ENCODE measurements around the gene SRSF8. TPM values are rescaled to one million over a fixed set of nuclear protein-coding genes. Genes with fewer than 3 reads are reported as not detected.

The SRSF8 gene
- total and polyA plus RNA-seq, 2 donors (not counting 1 experiment from before 2014, with no cell fraction given) = 44.4 to 69.5 TPM

DNA sequence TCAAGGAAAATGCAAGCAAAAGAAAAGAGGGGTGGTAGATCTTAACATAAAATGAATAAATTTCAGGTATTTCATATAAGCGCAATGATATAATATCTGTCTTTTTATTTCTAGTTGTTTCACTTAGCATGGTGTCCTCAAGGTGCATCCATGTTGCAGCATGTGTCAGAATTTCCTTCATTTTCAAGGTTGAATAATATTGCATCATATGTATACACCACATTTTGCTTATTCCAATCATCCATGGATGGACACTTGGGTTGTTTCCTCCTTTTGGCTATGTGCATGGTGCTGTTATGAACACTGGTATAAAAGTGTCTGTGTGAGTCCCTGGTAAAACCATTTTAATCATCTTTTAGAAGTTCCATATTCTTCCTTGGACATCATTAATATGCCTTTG lies 24.5 kb upstream of the SRSF8 start:
- ChIA-PET CTCF (no interaction called here), POLR2A (no interaction called here)
- H3K27ac Mint-ChIP-seq = no peak overlapping the region
- Histone ChIP-seq H3K9me3 (ENCODE audit: control extremely low read depth in 1 of 3, control insufficient read depth in 2 of 3, insufficient read depth in 1 of 3, low read length in 2 of 3) (peaks cover 0 to 3% (median 0%) of the 10 kb centered on the region in 3 donors), H3K9ac (ENCODE audit: low read length) (no peak overlapping the region), H3K4me1 (ENCODE audit: control insufficient read depth in 2 of 2, insufficient read depth in 2 of 2, low read length in 2 of 2) (no peaks in the 10 kb centered on the region), H3K4me2 (replicated peaks; ENCODE audit: low read depth, low read length, poor library complexity, severe bottlenecking) (no peak overlapping the region), H3K79me2 (ENCODE audit: control insufficient read depth, insufficient read depth, low read length) (no peaks in the 10 kb centered on the region), H3K27me3 (replicated peaks in 1 of 4; ENCODE audit: control extremely low read depth in 1 of 4, control insufficient read depth in 3 of 4, insufficient read depth in 4 of 4, low read length in 3 of 4) (peaks cover 0 to 11% (median 8%) of the 10 kb centered on the region in 4 experiments), H3K27ac (ENCODE audit: low read length in 2 of 2) (no peak overlapping the region), H3K4me3 (ENCODE audit: control extremely low read depth in 1 of 5, extremely low read depth in 1 of 5, insufficient read depth in 1 of 5, low read depth in 2 of 5, low read length in 4 of 5) (no peak overlapping the region), H3K36me3 (replicated peaks in 1 of 2; ENCODE audit: control extremely low read depth in 1 of 2, control insufficient read depth in 1 of 2, extremely low read depth in 1 of 2, insufficient read depth in 2 of 2, low read length in 1 of 2) (no peaks in the 10 kb centered on the region), H2AFZ (ENCODE audit: insufficient read depth, low read depth, low read length, poor library complexity, severe bottlenecking) (no peak overlapping the region), H4K20me1 (ENCODE audit: control insufficient read depth, insufficient read depth, low read length, poor library complexity, severe bottlenecking) (no peaks in the 10 kb centered on the region)
- no CpG with 5 or more reads among the region's 1 CpG for WGBS (ENCODE audit: insufficient coverage)
- H3K4me1 Mint-ChIP-seq = no peaks in the 10 kb centered on the region
- intact Hi-C loops (cut with micrococcal nuclease) = no loop called here
- TF ChIP-seq, protein P1, sequence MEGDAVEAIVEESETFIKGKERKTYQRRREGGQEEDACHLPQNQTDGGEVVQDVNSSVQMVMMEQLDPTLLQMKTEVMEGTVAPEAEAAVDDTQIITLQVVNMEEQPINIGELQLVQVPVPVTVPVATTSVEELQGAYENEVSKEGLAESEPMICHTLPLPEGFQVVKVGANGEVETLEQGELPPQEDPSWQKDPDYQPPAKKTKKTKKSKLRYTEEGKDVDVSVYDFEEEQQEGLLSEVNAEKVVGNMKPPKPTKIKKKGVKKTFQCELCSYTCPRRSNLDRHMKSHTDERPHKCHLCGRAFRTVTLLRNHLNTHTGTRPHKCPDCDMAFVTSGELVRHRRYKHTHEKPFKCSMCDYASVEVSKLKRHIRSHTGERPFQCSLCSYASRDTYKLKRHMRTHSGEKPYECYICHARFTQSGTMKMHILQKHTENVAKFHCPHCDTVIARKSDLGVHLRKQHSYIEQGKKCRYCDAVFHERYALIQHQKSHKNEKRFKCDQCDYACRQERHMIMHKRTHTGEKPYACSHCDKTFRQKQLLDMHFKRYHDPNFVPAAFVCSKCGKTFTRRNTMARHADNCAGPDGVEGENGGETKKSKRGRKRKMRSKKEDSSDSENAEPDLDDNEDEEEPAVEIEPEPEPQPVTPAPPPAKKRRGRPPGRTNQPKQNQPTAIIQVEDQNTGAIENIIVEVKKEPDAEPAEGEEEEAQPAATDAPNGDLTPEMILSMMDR (IDR thresholded peaks at IDR 0.05) = no peak
- no peak for TF ChIP-seq EZH2 (IDR thresholded peaks at IDR 0.05; ENCODE audit: borderline replicate concordance, insufficient read depth, low read depth, low read length, poor library complexity, severe bottlenecking)
- H3K9me3 Mint-ChIP-seq (ENCODE audit: insufficient read depth) = no peaks in the 10 kb centered on the region
- DNase-seq (no peak), ATAC-seq (ENCODE audit: low read depth) (no peak)
- no peak overlapping the region for H3K4me3 Mint-ChIP-seq
- peaks cover 52% of the 10 kb centered on the region for H3K27me3 Mint-ChIP-seq

DNA sequence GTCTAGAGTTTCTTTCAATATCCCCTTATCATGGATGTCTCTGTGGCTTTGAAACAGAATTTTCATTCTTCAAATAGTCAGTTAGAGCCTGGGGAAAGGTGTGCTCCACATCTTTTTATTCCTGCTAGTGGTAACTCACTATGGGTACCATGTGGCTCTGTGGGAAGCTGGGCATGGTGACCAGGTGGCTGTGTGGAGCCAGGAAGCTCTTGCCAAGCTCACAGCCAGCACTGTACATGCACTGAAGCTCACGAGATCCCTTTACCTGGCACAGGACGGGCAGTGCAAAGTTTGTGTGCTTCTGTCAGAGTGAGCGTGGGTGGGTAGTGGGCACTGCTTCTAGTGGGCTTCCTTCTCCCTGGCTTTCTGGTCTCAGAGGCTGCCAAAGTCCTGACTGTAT lies 23.8 kb upstream of the SRSF8 start:
- no peak overlapping the region for H3K4me3 Mint-ChIP-seq
- intact Hi-C loops (cut with micrococcal nuclease) = no loop called here
- H3K9me3 Mint-ChIP-seq (ENCODE audit: insufficient read depth) = no peaks in the 10 kb centered on the region
- DNase-seq = no peak
- H3K9me3 ChIP-seq (ENCODE audit: control extremely low read depth in 1 of 3, control insufficient read depth in 2 of 3, insufficient read depth in 1 of 3, low read length in 2 of 3) = peaks cover 0 to 2% (median 0%) of the 10 kb centered on the region in 3 donors
- no peaks in the 10 kb centered on the region for H3K4me1 Mint-ChIP-seq
- no peak overlapping the region for H3K27ac Mint-ChIP-seq
- no peak overlapping the region for H3K27ac ChIP-seq (ENCODE audit: low read length in 2 of 2)
- no peak overlapping the region for H2AFZ ChIP-seq (ENCODE audit: insufficient read depth, low read depth, low read length, poor library complexity, severe bottlenecking)
- H3K4me2 ChIP-seq (replicated peaks; ENCODE audit: low read depth, low read length, poor library complexity, severe bottlenecking) = no peak overlapping the region
- peaks cover 53% of the 10 kb centered on the region for H3K27me3 Mint-ChIP-seq
- no peak overlapping the region for H3K9ac ChIP-seq (ENCODE audit: low read length)
- no peaks in the 10 kb centered on the region for H3K4me1 ChIP-seq (ENCODE audit: control insufficient read depth in 2 of 2, insufficient read depth in 2 of 2, low read length in 2 of 2)
- no peak overlapping the region for H3K4me3 ChIP-seq (ENCODE audit: control extremely low read depth in 1 of 5, extremely low read depth in 1 of 5, insufficient read depth in 1 of 5, low read depth in 2 of 5, low read length in 4 of 5)
- TF ChIP-seq EZH2 (IDR thresholded peaks at IDR 0.05; ENCODE audit: borderline replicate concordance, insufficient read depth, low read depth, low read length, poor library complexity, severe bottlenecking) = no peak
- TF ChIP-seq, protein P1 (IDR thresholded peaks at IDR 0.05) = no peak
- POLR2A ChIA-PET = no interaction called here
- 79% methylated on average over 3 of the region's 3 CpGs for WGBS (ENCODE audit: insufficient coverage)
- H3K27me3 ChIP-seq (replicated peaks in 1 of 4; ENCODE audit: control extremely low read depth in 1 of 4, control insufficient read depth in 3 of 4, insufficient read depth in 4 of 4, low read length in 3 of 4) = peaks cover 0 to 11% (median 7%) of the 10 kb centered on the region in 4 experiments
- CTCF ChIA-PET = interaction anchor here (1.4 kb wide), 1 partner anchor 24 kb away, joined by 3 read pairs; no protein-coding TSS in a partner anchor
- no peaks in the 10 kb centered on the region for H4K20me1 ChIP-seq (ENCODE audit: control insufficient read depth, insufficient read depth, low read length, poor library complexity, severe bottlenecking)
- ATAC-seq (ENCODE audit: low read depth) = no peak
- H3K79me2 ChIP-seq (ENCODE audit: control insufficient read depth, insufficient read depth, low read length) = no peaks in the 10 kb centered on the region
- H3K36me3 ChIP-seq (replicated peaks in 1 of 2; ENCODE audit: control extremely low read depth in 1 of 2, control insufficient read depth in 1 of 2, extremely low read depth in 1 of 2, insufficient read depth in 2 of 2, low read length in 1 of 2) = no peaks in the 10 kb centered on the region

All from B cell (primary cell).